ENCODE data around the gene ZNF23.
"Not testable (repeated sequence)": the region's sequence is repeated elsewhere in the genome, so short reads cannot be mapped to it uniquely, and the experiment has no call there.

The ZNF23 gene

DNA sequence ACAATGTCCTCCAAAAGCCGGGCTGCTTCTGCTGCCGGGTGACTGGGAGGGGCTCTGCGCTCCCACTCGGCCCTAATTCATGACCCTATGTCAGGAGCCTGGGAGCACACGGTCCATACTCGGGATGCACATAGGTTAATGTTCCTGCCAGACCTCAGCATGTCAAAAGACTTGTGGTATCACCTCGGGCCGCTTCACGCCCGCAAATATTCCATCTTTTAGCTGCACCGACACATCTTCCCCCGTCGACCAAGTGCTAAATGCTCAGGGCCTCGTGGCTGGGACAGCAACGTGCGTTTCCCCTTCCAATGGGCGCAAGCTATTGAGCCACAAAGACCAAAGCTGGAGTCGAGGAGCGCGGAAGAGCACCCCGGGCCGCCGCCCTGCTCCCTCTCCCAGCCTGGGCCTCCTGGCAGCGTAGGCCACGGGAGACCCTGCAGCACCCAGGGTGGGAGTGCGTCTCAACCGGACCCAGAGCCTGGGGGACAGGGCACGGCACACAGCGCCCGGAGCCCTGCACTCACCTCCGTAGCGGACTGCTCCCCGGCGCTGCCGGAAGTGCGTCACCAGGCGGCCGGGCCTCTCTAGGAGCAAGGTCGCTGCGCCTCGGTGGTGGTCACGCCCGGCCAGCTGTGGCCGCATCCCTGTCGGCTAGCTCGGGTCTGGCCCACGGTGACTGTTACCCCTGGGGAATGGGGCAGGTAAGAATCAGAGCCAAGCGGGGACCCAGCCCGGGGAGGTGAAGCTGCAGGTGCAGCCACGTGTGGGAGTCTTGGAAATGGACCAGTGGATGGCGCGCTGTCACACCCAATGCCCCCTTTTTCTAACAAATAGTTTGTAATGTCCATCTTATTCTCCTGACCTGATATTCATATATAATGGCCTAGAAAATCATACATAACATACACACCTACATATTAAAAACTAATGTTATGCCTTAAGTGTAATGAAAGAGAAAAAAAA is at the start of gene ZNF23:
TSS of gene ZNF23 (minus strand) at position 562 of the 963 bp plus-strand sequence. CDS start 5,451 bp downstream, outside the sequence.
- Histone ChIP-seq H3K9ac (ENCODE audit: low read depth, low read length) (peak within 1 kb of the TSS; percentile 94), H3K4me3 (ENCODE audit: low read depth, low read length) (peak within 1 kb of the TSS; percentile 97), H3K4me1 (ENCODE audit: control insufficient read depth, insufficient read depth, low read length) (no peaks in the 10 kb centered on the region), H3K36me3 (ENCODE audit: control insufficient read depth, insufficient read depth, low read length) (no peaks in the 10 kb centered on the region), H3K27me3 (ENCODE audit: control insufficient read depth, insufficient read depth, low read length) (no peaks in the 10 kb centered on the region), H3K9me3 (ENCODE audit: control insufficient read depth, insufficient read depth, low read length) (no peaks in the 10 kb centered on the region)

DNA sequence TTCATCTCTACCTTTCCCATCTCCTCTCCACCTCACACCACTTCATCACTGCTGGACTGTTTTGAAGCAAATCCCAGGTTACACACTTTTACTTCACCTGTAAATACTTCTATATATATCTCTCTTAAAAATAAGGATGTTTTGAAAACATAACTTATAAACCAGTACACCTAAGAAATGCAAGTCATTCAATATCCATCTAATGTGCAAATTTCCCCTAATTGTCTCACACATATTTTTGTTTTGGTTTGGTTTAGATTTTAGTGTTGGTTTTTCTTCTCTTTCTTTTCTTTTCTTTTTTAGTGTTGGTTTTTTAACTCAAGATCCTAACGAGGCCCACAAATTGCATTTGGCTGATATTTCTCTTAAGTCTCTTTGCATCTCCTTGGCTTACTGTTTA is 45.0 kb upstream of the ZNF23 start:
- H3K9me3 ChIP-seq (ENCODE audit: control insufficient read depth, insufficient read depth, low read length), result no peaks in the 10 kb centered on the region
- H3K4me3 ChIP-seq (ENCODE audit: low read depth, low read length), result no peak overlapping the region
- H3K9ac ChIP-seq (ENCODE audit: low read depth, low read length), result no peak overlapping the region
- H3K36me3 ChIP-seq (ENCODE audit: control insufficient read depth, insufficient read depth, low read length), result no peaks in the 10 kb centered on the region
- no peaks in the 10 kb centered on the region for H3K27me3 ChIP-seq (ENCODE audit: control insufficient read depth, insufficient read depth, low read length)
- no peaks in the 10 kb centered on the region for H3K4me1 ChIP-seq (ENCODE audit: control insufficient read depth, insufficient read depth, low read length)

DNA sequence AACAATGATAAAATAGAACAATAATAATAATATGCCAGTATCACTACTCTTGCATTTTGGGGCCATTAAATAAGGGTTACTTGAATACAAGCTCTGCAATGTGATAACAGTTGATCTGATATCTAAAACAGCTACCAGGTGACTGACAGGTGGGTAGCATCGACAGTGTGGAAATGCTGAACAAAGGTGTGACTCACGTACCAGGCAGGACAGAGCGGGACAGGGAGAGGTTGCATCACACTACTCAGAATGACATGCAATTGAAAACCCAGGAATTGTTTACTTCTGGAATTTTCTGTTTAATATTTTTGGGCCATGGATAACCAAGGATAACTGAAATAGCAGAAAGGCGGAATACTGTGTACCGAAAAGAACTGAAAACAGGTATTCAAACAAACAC is 42.9 kb upstream of the ZNF23 start:
- no peaks in the 10 kb centered on the region for H3K36me3 ChIP-seq (ENCODE audit: control insufficient read depth, insufficient read depth, low read length)
- H3K9ac ChIP-seq (ENCODE audit: low read depth, low read length), result no peak overlapping the region
- no peak overlapping the region for H3K4me3 ChIP-seq (ENCODE audit: low read depth, low read length)
- H3K4me1 ChIP-seq (ENCODE audit: control insufficient read depth, insufficient read depth, low read length), result no peaks in the 10 kb centered on the region
- no peaks in the 10 kb centered on the region for H3K9me3 ChIP-seq (ENCODE audit: control insufficient read depth, insufficient read depth, low read length)
- H3K27me3 ChIP-seq (ENCODE audit: control insufficient read depth, insufficient read depth, low read length), result no peaks in the 10 kb centered on the region

DNA sequence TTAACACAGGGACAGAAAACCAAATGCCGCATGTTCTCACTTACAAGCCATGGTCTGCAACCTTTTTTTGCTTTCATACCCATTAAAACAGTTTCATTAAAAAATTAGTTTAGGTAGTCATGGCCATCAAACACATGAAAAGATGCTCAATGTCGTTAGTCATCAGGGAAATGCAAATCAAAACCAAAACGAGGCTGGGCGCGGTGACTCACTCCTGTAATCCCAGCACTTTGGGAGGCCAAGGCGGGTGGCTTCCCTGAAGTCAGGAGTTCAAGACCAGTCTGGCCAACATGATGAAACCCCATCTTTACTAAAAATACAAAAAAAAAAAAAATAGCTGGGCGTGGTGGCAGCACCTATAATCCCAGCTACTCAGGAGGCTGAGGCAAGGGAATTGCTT is 42.0 kb upstream of the ZNF23 start:
- H3K4me1 ChIP-seq (ENCODE audit: control insufficient read depth, insufficient read depth, low read length), result not testable (repeated sequence)

DNA sequence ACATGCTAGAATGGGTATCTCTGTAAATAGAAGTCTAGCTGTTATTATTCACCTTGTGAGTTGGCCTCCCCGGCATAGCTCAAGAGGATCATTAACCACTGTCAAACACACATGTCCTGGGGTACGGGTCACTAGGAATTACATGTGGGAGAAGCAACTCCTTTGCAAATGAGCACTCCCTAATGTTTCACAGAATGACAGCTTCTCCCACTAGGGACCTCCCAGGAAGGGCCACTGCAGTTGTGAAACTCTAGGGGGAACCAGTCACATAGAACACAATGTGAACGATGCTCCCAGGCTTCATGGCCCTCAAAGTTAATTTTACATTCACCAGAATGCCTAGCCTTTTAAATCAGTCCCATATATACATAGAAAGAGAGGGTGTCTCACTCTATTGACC is 39.5 kb upstream of the ZNF23 start:
- no peaks in the 10 kb centered on the region for H3K4me1 ChIP-seq (ENCODE audit: control insufficient read depth, insufficient read depth, low read length)
- no peaks in the 10 kb centered on the region for H3K36me3 ChIP-seq (ENCODE audit: control insufficient read depth, insufficient read depth, low read length)
- no peaks in the 10 kb centered on the region for H3K27me3 ChIP-seq (ENCODE audit: control insufficient read depth, insufficient read depth, low read length)
- H3K9ac ChIP-seq (ENCODE audit: low read depth, low read length), result no peak overlapping the region
- no peak overlapping the region for H3K4me3 ChIP-seq (ENCODE audit: low read depth, low read length)
- no peaks in the 10 kb centered on the region for H3K9me3 ChIP-seq (ENCODE audit: control insufficient read depth, insufficient read depth, low read length)

More for the DNA sequence above, 42.0 kb upstream of the ZNF23 start:
- not testable (repeated sequence) for H3K4me3 ChIP-seq (ENCODE audit: low read depth, low read length); H3K27me3 ChIP-seq (ENCODE audit: control insufficient read depth, insufficient read depth, low read length); H3K9ac ChIP-seq (ENCODE audit: low read depth, low read length); H3K36me3 ChIP-seq (ENCODE audit: control insufficient read depth, insufficient read depth, low read length); H3K9me3 ChIP-seq (ENCODE audit: control insufficient read depth, insufficient read depth, low read length)

DNA sequence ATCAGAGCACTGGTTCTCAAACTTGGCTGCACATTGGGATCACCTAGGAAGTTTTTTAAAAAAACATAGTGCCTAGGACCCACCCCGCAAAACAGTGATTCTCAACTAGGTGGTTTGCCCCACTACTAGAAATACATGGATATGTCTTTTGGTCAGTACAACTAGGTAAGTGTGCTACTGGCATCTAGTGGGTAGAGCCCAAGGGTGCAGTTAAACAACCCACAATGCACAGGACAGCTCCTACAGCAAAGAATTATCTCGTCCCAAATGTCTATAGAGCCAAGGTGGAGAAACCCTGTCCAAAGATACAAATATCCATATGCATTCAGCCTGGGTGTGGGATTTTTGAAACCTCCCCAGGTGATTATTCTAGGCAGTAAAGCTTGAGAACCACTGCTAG is 38.9 kb upstream of the ZNF23 start:
- Histone ChIP-seq H3K36me3 (ENCODE audit: control insufficient read depth, insufficient read depth, low read length) (no peaks in the 10 kb centered on the region), H3K9me3 (ENCODE audit: control insufficient read depth, insufficient read depth, low read length) (no peaks in the 10 kb centered on the region), H3K9ac (ENCODE audit: low read depth, low read length) (no peak overlapping the region), H3K27me3 (ENCODE audit: control insufficient read depth, insufficient read depth, low read length) (no peaks in the 10 kb centered on the region), H3K4me3 (ENCODE audit: low read depth, low read length) (no peak overlapping the region), H3K4me1 (ENCODE audit: control insufficient read depth, insufficient read depth, low read length) (no peaks in the 10 kb centered on the region)

DNA sequence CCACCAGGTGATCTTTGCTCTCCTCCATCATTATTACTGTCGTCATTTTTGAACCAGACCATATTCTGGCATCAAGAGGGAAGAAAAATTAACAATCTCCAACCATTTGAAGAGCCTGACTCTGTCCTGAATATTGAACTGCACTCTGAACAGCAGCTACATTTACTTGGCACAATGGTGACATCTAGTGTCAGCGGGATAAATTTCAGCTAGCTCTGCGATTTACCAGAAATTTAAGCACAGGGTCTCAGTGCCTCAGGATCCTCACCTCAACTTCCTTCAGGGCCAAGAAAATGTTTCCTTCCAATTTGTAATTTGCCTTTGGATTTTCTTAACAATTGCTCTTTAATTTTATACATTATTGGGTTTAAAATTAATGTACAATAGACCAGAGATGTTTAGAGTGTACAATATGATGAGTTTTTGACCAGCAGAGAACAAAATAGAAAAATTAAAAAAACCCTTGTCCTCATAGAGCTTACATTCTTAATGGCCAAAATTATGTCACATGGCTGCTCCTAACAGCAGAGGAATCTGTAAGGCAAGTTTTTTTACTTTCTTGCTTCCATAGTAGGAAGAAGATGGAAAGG is 37.8 kb upstream of the ZNF23 start:
- H3K9ac ChIP-seq (ENCODE audit: low read depth, low read length), result no peak overlapping the region
- H3K36me3 ChIP-seq (ENCODE audit: control insufficient read depth, insufficient read depth, low read length), result no peaks in the 10 kb centered on the region
- H3K4me3 ChIP-seq (ENCODE audit: low read depth, low read length), result no peak overlapping the region
- H3K4me1 ChIP-seq (ENCODE audit: control insufficient read depth, insufficient read depth, low read length), result no peaks in the 10 kb centered on the region
- H3K27me3 ChIP-seq (ENCODE audit: control insufficient read depth, insufficient read depth, low read length), result no peaks in the 10 kb centered on the region
- H3K9me3 ChIP-seq (ENCODE audit: control insufficient read depth, insufficient read depth, low read length), result no peaks in the 10 kb centered on the region

DNA sequence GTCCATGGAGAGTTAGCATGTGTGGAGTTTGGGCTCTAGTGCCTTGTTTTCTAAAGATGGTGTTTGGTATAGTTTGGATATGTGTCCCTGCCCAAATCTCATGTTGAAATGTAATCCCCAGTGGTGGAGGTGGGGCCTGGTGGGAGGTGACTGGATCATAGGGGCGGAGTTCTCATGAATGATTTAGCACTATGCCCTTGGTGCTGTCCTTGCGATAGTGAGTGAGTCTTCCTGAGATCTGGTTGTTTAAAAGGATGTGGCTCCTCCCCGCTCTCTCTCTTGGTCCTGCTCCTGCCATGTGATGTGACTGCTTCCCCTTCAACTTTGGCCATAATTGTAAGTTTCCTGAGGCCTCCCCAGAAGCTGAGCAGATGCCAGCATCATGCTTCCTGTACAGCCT is 36.0 kb upstream of the ZNF23 start:
- no peaks in the 10 kb centered on the region for H3K9me3 ChIP-seq (ENCODE audit: control insufficient read depth, insufficient read depth, low read length)
- no peaks in the 10 kb centered on the region for H3K27me3 ChIP-seq (ENCODE audit: control insufficient read depth, insufficient read depth, low read length)
- H3K4me1 ChIP-seq (ENCODE audit: control insufficient read depth, insufficient read depth, low read length), result no peaks in the 10 kb centered on the region
- no peak overlapping the region for H3K9ac ChIP-seq (ENCODE audit: low read depth, low read length)
- H3K36me3 ChIP-seq (ENCODE audit: control insufficient read depth, insufficient read depth, low read length), result no peaks in the 10 kb centered on the region
- H3K4me3 ChIP-seq (ENCODE audit: low read depth, low read length), result no peak overlapping the region

DNA sequence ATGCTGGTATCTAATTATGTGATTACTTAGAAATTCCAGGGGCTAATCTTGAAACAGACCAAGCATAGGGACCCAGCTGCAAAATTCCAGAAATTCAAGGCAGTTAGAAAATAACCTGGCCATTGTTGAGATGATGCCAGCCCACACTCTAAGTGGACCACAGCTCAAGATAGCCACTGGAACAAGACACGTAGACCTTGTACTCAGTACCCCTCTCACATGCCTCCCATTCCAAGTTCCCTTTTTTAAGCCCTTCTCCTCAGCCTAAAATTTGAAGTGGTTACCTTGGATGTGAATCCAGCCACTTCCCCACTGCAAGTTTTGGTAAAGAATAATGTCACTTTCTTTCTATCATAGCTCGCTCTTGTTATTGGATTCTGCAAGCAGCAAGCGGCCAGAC is 31.2 kb upstream of the ZNF23 start:
- Histone ChIP-seq H3K36me3 (ENCODE audit: control insufficient read depth, insufficient read depth, low read length) (no peaks in the 10 kb centered on the region), H3K27me3 (ENCODE audit: control insufficient read depth, insufficient read depth, low read length) (no peaks in the 10 kb centered on the region), H3K4me3 (ENCODE audit: low read depth, low read length) (no peak overlapping the region), H3K4me1 (ENCODE audit: control insufficient read depth, insufficient read depth, low read length) (no peaks in the 10 kb centered on the region), H3K9me3 (ENCODE audit: control insufficient read depth, insufficient read depth, low read length) (no peaks in the 10 kb centered on the region), H3K9ac (ENCODE audit: low read depth, low read length) (no peak overlapping the region)

DNA sequence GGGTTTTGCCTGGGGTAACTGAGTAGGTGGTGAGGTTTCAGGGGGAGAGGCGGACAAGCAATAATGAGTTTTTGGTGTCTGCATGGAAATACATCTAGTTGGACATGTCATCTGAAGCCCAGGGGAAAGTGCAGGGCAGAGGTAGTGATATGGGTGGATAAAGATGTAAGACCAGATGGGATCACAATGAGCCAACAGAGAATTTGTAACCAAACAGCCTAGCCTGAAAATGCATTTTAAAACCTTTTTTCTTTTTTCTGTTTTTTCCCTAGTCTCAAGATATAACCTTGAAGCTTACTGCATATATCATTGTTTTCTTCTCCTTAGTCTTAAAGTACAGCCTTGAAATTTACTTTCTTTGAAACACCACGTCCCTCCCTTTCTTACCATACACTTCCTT is 30.7 kb upstream of the ZNF23 start:
- Histone ChIP-seq H3K4me1 (ENCODE audit: control insufficient read depth, insufficient read depth, low read length) (no peaks in the 10 kb centered on the region), H3K4me3 (ENCODE audit: low read depth, low read length) (no peak overlapping the region), H3K27me3 (ENCODE audit: control insufficient read depth, insufficient read depth, low read length) (no peaks in the 10 kb centered on the region), H3K36me3 (ENCODE audit: control insufficient read depth, insufficient read depth, low read length) (no peaks in the 10 kb centered on the region), H3K9ac (ENCODE audit: low read depth, low read length) (no peak overlapping the region), H3K9me3 (ENCODE audit: control insufficient read depth, insufficient read depth, low read length) (no peaks in the 10 kb centered on the region)

DNA sequence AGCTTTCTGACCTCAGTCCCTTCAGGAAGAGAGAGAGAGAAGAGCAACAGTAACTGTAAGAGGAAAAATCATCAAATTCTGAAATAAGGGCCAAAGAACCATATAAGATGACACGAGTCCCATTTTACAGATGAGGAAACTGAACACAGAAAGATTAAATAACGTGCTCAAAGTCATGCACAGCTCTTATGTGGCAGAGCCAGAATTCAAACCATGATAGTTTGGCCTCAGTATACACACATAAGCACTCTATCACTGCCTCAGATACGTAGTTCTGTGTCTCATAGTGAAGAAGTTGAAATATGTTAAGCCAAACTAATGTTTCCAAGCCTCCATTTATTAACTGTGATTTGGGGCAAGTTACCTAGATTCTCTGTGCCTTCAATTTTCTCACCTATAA is 29.0 kb upstream of the ZNF23 start:
- H3K36me3 ChIP-seq (ENCODE audit: control insufficient read depth, insufficient read depth, low read length), result no peaks in the 10 kb centered on the region
- no peaks in the 10 kb centered on the region for H3K9me3 ChIP-seq (ENCODE audit: control insufficient read depth, insufficient read depth, low read length)
- no peak overlapping the region for H3K4me3 ChIP-seq (ENCODE audit: low read depth, low read length)
- no peaks in the 10 kb centered on the region for H3K4me1 ChIP-seq (ENCODE audit: control insufficient read depth, insufficient read depth, low read length)
- no peaks in the 10 kb centered on the region for H3K27me3 ChIP-seq (ENCODE audit: control insufficient read depth, insufficient read depth, low read length)
- no peak overlapping the region for H3K9ac ChIP-seq (ENCODE audit: low read depth, low read length)

DNA sequence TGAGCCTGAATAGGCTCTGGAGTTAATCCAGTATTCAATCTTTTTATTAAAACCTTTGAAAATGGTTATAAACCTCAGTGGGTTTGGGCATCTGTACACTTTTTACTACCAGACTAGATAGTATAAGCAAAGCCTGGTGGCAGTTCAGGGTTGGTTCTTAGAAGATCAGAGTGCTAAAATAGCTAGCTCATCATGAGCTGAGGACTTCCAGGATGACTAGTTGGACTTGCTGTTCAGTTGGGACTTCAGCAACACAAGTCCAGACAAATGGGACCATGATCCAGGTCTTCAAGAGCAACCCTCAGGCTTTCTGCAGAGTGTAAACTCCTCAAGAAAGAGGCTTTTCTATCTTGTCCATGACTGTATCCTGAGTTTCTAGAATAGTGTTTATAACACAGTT is 28.3 kb upstream of the ZNF23 start:
- Histone ChIP-seq H3K4me3 (ENCODE audit: low read depth, low read length) (no peak overlapping the region), H3K9ac (ENCODE audit: low read depth, low read length) (no peak overlapping the region), H3K4me1 (ENCODE audit: control insufficient read depth, insufficient read depth, low read length) (no peaks in the 10 kb centered on the region), H3K27me3 (ENCODE audit: control insufficient read depth, insufficient read depth, low read length) (no peaks in the 10 kb centered on the region), H3K36me3 (ENCODE audit: control insufficient read depth, insufficient read depth, low read length) (no peaks in the 10 kb centered on the region), H3K9me3 (ENCODE audit: control insufficient read depth, insufficient read depth, low read length) (no peaks in the 10 kb centered on the region)
